Memory B cell (primary cell): ENCODE measurements around the gene SORCS1.

Experiments
- ATAC-seq: fragments of 150-1000 bp; cut with Tn5 transposase; 2 replicates; pipeline ENCODE4 v1.10.0; 2021; ENCODE audit warnings: low read depth, mild to moderate bottlenecking, moderate library complexity
- DNase-seq, 2 donors: peaks; one replicate each; pipeline ENCODE4 v3.0.0; 2022; ENCODE audit warnings: low spot score in 2 of 2
- H3K27ac Mint-ChIP-seq: one replicate; pipeline ENCODE4 v1.8.0; 2022; ENCODE audit warnings: mild to moderate bottlenecking, moderate library complexity, mixed read lengths
- H3K27me3 Mint-ChIP-seq: one replicate; pipeline ENCODE4 v1.8.0; 2022; ENCODE audit warnings: mixed read lengths
- H3K36me3 Mint-ChIP-seq: one replicate; pipeline ENCODE4 v1.8.0; 2022; ENCODE audit warnings: mild to moderate bottlenecking, mixed read lengths
- H3K4me1 Mint-ChIP-seq: one replicate; pipeline ENCODE4 v1.8.0; 2022; ENCODE audit warnings: mixed read lengths
- H3K4me3 Mint-ChIP-seq: one replicate; pipeline ENCODE4 v1.8.0; 2022; ENCODE audit warnings: mild to moderate bottlenecking, moderate library complexity, mixed read lengths
- H3K9me3 Mint-ChIP-seq: one replicate; pipeline ENCODE4 v1.8.0; 2022; ENCODE audit warnings: mixed read lengths

The SORCS1 gene

DNA sequence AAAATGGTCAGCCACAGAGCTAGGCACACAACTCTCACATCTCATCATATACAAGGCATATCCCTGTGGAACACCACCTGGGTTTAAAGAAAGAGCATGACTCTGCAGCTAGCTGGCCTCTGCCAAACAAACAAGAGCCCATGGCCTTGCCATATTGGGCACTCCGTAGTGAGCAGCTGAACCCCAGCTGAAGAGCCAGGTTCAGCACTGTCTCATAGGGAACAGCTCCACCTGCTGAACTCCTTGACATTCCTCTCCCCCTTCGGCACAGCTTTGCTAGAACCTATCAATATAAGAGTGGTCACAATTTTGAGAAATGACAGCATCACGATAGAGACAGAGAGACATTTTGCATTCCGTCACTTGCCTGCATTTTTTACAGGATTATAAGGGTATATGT, 20.0 kb downstream of the SORCS1 start:
- no peak for DNase-seq
- peaks cover 2% of the 10 kb centered on the region for H3K9me3 Mint-ChIP-seq
- H3K27me3 Mint-ChIP-seq = peaks cover 2% of the 10 kb centered on the region
- no peaks in the 10 kb centered on the region for H3K4me1 Mint-ChIP-seq
- H3K27ac Mint-ChIP-seq = no peak overlapping the region
- H3K4me3 Mint-ChIP-seq = no peak overlapping the region
- H3K36me3 Mint-ChIP-seq = no peaks in the 10 kb centered on the region
- no peak for ATAC-seq

DNA sequence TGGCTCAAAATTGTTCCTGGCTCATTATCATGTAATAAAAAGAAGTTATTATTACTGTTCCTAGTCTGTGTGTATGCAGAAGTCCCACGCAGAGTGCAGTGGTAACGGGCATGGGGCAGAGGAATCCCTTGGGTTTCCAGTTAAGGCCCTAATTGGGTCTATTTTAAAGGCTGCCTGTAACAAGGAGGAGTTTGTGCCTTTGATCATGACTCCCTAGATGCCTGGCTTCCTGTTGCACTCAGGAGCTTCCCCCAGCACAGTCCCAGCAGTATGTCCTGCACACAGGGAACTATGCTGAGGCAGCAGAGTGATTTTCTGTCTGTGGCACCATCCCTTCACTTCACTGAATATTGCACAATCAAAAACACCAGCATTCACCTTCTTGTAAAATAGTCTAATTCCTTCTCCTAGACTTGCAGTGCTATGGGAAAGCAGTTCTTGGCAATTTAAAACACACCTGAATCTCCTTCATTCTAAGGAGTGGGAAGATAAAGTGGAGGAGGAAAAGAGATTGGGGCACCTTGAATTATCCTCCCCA, 22.9 kb downstream of the SORCS1 start:
- peaks cover 2% of the 10 kb centered on the region for H3K27me3 Mint-ChIP-seq
- DNase-seq (no peak), ATAC-seq (no peak)
- no peaks in the 10 kb centered on the region for H3K4me1 Mint-ChIP-seq
- H3K27ac Mint-ChIP-seq = no peak overlapping the region
- no peaks in the 10 kb centered on the region for H3K36me3 Mint-ChIP-seq
- no peak overlapping the region for H3K4me3 Mint-ChIP-seq
- H3K9me3 Mint-ChIP-seq = peaks cover 2% of the 10 kb centered on the region

DNA sequence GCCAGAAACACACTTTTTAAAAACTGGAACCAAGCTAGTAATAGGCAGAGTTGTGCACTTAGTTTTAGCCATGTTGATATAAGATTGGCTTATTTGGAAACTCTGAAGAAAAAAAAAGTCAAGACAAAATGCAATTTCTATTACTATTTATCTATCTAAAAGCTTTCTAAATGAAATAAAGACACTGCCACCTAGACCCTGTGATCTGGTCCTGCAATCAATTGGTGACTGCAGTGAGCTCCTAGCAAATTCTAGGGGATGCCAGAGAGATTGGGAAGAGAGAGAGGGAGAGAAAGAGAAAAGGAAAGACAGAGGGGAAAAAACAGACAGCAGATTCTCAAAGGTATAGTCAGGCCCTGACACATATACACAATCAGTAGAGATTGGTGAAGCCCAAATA, 25.3 kb downstream of the SORCS1 start:
- no peak for DNase-seq
- no peak for ATAC-seq
- no peaks in the 10 kb centered on the region for H3K4me1 Mint-ChIP-seq
- peaks cover 2% of the 10 kb centered on the region for H3K27me3 Mint-ChIP-seq
- no peaks in the 10 kb centered on the region for H3K9me3 Mint-ChIP-seq
- no peak overlapping the region for H3K27ac Mint-ChIP-seq
- no peaks in the 10 kb centered on the region for H3K36me3 Mint-ChIP-seq
- H3K4me3 Mint-ChIP-seq = no peak overlapping the region

DNA sequence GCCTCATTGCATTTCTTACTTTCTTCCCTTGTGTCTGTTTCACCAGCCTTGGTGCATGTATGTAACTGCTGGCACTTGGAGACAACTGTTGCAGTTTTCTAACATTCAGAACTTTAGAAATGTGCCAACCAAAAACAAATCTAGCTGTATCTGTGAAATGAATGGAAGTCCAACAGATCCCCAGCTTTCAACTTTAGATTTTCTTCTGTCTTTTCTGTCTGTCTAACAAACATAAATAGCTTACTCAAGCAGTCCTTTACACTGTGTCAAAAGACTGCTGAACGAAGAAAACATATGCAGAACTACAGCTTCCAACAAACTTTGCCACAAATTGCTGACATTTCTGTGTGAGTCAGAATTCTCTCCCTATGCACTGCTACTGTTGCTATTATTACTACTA, 30.9 kb downstream of the SORCS1 start:
- Mint-ChIP-seq H3K27ac (no peak overlapping the region), H3K27me3 (no peaks in the 10 kb centered on the region)

DNA sequence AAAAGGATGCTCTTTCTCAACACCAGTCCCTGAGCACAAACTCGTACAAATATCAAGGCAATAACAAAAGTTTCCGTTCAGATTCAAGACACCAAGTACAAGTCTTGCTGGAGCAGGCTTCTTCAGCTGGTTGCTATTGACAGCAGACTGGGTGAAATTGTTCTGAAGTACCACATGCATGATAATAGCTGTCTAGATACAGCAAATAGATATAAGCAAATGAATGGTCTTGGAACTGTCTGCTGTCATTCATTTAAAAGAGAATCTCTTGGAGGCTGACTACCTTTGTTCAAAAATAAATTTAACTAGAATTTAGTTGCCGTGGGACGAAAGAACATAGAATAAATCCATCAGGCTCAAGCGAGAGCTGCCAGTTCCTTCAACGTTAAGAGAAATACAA, 35.5 kb downstream of the SORCS1 start:
- no peaks in the 10 kb centered on the region for H3K27me3 Mint-ChIP-seq
- ATAC-seq (no peak), DNase-seq (no peak)
- no peak overlapping the region for H3K4me3 Mint-ChIP-seq
- no peaks in the 10 kb centered on the region for H3K36me3 Mint-ChIP-seq
- H3K27ac Mint-ChIP-seq = no peak overlapping the region
- no peaks in the 10 kb centered on the region for H3K4me1 Mint-ChIP-seq
- no peaks in the 10 kb centered on the region for H3K9me3 Mint-ChIP-seq

More for the DNA sequence above, 30.9 kb downstream of the SORCS1 start:
- DNase-seq (no peak), ATAC-seq (no peak)
- Mint-ChIP-seq H3K4me3 (no peak overlapping the region), H3K36me3 (no peaks in the 10 kb centered on the region), H3K9me3 (no peaks in the 10 kb centered on the region), H3K4me1 (no peaks in the 10 kb centered on the region)

DNA sequence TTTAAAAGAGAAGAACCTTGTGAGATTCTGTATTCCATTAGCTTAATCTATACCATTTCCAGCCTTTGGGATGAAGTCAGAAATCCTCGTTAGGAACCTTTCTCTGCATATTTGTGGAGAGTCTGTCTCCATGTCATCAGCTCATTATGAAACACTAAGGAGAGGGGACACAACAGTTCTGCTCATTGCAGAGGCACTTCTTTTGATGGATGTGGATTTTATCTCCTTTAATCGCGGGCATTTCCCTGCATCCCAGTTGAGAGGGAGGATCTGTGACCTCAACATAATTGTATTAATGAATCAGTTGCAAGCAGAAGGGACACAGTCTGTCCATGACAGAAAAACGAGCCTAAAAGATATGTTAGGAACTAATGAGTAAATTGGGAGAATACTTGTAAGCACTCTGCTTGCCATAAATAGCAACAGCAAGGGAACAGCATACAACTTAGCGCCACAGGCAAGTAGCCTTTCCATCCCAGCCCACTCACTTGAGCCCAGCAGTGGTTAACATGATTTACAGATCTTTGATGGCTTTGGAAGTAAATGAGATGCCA, 37.9 kb downstream of the SORCS1 start:
- no peaks in the 10 kb centered on the region for H3K27me3 Mint-ChIP-seq
- H3K9me3 Mint-ChIP-seq = no peaks in the 10 kb centered on the region
- no peak for DNase-seq
- no peak overlapping the region for H3K4me3 Mint-ChIP-seq
- no peak for ATAC-seq
- H3K4me1 Mint-ChIP-seq = no peaks in the 10 kb centered on the region
- no peaks in the 10 kb centered on the region for H3K36me3 Mint-ChIP-seq
- no peak overlapping the region for H3K27ac Mint-ChIP-seq

DNA sequence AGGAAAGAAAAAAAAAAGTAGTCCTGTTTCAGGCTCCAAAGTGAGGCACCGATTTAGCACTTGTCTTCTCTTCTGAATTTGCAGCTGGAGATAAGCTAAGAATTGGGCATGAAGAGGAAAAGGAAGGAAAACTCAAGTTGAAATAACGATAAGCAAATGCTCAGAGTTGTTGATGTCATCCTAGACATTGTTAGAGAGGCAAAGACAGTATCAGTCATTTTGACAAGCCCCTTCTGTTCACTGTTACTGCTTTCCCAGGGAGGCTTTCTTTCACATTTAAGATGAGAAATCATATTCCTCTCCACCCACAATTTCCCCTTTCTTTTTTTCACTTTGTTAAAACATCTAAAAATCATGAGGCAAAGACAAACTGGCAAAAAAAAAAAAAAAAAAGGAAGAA, 41.8 kb downstream of the SORCS1 start:
- Mint-ChIP-seq H3K36me3 (no peaks in the 10 kb centered on the region), H3K27ac (no peak overlapping the region), H3K4me3 (no peak overlapping the region)

DNA sequence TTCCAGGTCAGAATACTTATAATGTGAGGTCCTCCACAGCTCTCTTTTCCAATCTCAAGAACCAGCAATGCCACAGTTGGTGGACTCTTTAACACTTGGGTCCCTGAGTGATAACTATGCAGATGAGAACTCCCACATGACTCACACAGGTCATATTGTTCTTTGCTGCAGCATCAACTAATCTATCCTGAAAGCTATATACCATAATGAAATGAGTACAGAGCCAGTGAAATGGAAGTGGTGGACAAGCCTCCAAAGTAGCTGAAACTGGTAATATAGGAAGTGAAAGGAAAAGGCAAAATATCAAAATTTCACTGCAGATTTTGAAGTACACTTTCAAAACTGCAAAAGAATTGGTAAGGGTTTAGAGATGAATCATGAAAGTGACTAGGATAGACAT, 45.6 kb downstream of the SORCS1 start:
- H3K4me3 Mint-ChIP-seq = no peak overlapping the region
- H3K9me3 Mint-ChIP-seq = peaks cover 2% of the 10 kb centered on the region
- no peaks in the 10 kb centered on the region for H3K27me3 Mint-ChIP-seq
- no peak for DNase-seq
- no peaks in the 10 kb centered on the region for H3K4me1 Mint-ChIP-seq
- no peak for ATAC-seq
- H3K36me3 Mint-ChIP-seq = no peaks in the 10 kb centered on the region
- no peak overlapping the region for H3K27ac Mint-ChIP-seq

More for the DNA sequence above, 41.8 kb downstream of the SORCS1 start:
- Mint-ChIP-seq H3K9me3 (no peaks in the 10 kb centered on the region), H3K4me1 (no peaks in the 10 kb centered on the region), H3K27me3 (no peaks in the 10 kb centered on the region)
- DNase-seq (no peak), ATAC-seq (no peak)

DNA sequence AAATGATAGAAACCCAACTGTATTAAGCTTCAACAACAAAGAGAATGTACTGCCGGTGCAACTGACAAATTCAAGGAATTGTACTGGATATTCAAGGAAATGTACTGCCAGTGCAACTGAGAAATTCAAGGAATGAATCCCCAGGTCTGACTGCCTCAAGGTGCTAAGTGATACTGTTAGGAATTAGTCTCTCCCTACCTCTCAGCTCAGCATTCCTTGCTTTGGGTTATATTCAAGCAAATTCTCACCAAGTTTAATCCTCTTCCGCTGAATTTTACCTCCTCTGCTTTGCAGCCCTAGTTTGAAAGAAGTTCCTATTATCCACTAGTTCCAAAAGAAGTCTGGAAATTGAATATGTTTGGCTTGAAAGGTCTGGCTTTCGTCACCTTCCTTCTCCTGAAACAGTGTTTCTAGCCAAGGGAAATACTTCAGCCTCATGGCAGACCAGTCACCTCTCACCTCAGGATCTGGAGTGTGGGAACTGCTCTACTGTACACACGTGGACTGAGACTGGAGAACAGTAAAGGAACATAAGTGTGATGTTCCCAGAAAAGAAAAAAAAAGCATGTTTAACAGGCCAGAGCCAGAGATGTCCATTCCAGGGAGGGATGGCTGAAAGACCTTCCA, 60.4 kb downstream of the SORCS1 start:
- H3K36me3 Mint-ChIP-seq = no peaks in the 10 kb centered on the region
- H3K9me3 Mint-ChIP-seq = peaks cover 2% of the 10 kb centered on the region
- H3K4me1 Mint-ChIP-seq = no peaks in the 10 kb centered on the region
- H3K4me3 Mint-ChIP-seq = no peak overlapping the region
- H3K27ac Mint-ChIP-seq = no peak overlapping the region
- DNase-seq (no peak), ATAC-seq (no peak)
- no peaks in the 10 kb centered on the region for H3K27me3 Mint-ChIP-seq

DNA sequence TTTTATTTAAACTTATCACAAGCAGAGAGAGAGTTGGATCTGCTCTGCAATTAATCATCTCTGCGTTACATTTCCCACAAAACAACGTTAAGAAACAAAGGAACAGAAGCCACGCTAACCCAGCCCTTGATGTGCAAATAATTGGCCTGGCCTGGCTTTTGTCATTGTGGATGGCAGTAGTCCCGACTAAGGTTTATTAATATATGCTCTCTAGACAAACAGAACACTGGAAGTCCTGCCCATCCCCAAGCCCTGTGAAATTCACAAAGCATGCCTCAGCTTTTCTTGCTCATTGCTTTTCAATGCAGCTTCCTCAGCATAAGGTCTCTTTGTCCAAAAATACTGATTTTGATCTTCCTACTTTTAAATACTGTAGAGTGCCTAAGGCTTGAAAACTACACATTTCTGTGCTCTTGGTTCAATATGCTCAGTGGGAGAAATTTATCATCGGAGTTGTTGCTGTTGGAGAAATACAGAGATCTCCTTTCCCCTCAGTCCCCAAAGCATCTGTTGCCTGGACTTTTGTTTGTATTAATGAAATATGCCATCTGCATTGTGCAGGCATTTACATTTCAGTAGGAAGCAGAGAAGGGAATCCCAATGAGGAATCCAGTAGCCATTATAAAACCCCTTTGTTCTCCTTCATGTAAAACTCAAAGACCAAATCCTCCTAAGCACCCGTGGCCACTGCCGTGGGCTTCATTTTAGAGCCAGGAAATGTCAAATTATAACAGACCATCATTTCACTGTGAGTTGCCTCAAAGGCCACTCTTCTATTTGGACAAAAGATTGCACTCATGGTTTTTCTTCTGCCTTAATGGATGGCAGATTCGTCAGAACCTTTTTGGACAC, 61.1 kb downstream of the SORCS1 start:
- no peak for DNase-seq
- H3K9me3 Mint-ChIP-seq = peaks cover 2% of the 10 kb centered on the region
- no peaks in the 10 kb centered on the region for H3K4me1 Mint-ChIP-seq
- H3K4me3 Mint-ChIP-seq = no peak overlapping the region
- ATAC-seq = no peak
- no peaks in the 10 kb centered on the region for H3K27me3 Mint-ChIP-seq
- H3K36me3 Mint-ChIP-seq = no peaks in the 10 kb centered on the region
- H3K27ac Mint-ChIP-seq = no peak overlapping the region

DNA sequence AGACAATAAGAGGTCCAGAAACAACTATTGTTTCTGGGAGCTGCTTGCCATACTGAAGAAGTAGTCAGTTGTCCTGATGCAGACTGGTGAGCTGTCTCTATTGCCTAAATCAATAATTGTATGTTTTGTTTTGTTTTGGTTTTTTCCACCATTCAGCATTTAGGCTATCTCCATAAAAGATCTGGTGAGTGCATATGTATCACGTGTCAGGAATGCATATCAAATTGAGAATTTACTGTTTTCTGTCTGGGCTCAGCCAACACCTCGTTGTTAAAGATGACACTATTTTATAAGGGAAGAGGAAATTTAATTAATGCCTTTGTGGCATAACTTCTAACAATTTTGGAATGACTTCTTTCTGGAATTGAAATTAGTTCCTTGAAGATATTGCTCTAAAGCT, 66.2 kb downstream of the SORCS1 start:
- Mint-ChIP-seq H3K9me3 (peaks cover 2% of the 10 kb centered on the region), H3K4me3 (no peak overlapping the region), H3K4me1 (no peaks in the 10 kb centered on the region), H3K36me3 (no peaks in the 10 kb centered on the region), H3K27me3 (no peaks in the 10 kb centered on the region), H3K27ac (no peak overlapping the region)
- ATAC-seq (no peak), DNase-seq (no peak)

DNA sequence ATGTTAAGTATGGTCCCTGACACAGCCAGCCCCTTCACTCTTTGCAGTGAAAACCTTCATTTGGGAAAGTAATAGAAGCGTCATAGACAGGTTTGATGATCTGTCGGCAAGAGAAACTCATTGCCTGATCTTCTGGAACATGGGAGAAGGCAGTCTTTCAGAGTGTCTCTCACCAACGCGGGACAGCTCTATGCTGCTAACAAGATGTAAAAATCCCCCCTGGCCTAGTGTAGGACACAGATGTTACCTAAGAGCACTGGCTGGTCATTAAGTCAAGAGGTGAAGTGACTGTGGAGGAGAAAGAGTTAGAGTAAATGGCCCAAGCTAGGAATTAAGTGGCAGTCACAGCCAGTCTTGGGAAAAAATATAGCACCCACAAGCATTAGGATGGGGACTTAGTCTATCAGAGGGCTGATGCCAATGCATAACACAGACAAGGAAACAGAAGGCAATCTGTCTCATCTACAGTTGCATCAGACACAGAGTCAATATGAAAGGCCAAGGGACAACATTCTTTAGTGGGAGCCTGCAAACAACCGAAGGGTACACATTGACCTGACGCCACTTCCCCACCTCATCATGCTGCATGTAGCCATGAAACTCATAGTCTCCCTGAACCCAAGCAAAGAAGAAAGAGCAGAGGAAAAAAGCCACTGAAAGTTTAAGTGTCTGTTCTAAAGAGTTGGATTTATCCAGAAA, 69.5 kb downstream of the SORCS1 start:
- Mint-ChIP-seq H3K9me3 (peaks cover 4% of the 10 kb centered on the region), H3K27me3 (no peaks in the 10 kb centered on the region)

DNA sequence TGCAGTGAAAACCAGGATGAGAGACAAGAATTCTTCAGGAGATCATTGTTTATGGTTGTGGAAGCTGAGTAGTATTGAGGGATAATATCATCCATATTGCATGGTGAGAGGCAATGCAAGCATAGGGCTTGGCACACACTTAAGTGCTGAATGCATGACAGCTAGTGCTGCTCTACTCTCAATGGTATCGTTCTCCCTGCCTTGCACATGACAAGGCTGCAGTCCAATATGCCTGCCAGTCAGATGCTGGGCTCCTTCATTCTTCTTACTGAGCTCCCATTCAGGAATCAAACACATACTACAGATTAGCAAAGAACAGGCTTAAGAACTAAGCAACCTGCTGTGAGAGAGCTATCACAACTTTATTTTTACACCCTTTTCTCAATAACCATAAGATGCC, 72.2 kb downstream of the SORCS1 start:
- H3K27me3 Mint-ChIP-seq = no peaks in the 10 kb centered on the region
- ATAC-seq (no peak), DNase-seq (no peak)
- H3K27ac Mint-ChIP-seq = no peak overlapping the region
- H3K9me3 Mint-ChIP-seq = peaks cover 4% of the 10 kb centered on the region
- H3K4me3 Mint-ChIP-seq = no peak overlapping the region
- H3K36me3 Mint-ChIP-seq = no peaks in the 10 kb centered on the region
- H3K4me1 Mint-ChIP-seq = no peaks in the 10 kb centered on the region

More for the DNA sequence above, 69.5 kb downstream of the SORCS1 start:
- DNase-seq (no peak), ATAC-seq (no peak)
- no peaks in the 10 kb centered on the region for H3K4me1 Mint-ChIP-seq
- H3K27ac Mint-ChIP-seq = no peak overlapping the region
- no peak overlapping the region for H3K4me3 Mint-ChIP-seq
- H3K36me3 Mint-ChIP-seq = no peaks in the 10 kb centered on the region

DNA sequence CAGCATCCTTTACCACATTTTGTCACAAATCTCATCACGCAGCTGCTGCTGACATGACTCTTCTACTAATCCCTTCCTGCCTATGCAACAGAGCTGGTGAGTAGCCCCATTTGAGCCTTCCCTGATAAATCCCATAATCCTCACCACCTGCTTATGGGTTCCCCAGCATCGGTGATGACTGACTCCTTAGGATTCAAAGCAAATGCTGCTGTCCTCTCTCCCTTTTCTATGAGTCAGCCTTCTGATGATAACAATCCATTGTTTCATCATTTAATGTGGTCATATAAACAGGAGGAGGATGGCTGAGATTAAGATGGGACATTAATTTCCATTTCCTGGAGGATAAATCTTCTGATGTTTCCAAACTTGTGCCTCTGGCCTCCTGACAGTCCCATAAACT, 73.4 kb downstream of the SORCS1 start:
- H3K9me3 Mint-ChIP-seq = peaks cover 2% of the 10 kb centered on the region
- H3K4me1 Mint-ChIP-seq = no peaks in the 10 kb centered on the region
- H3K27ac Mint-ChIP-seq = no peak overlapping the region
- H3K36me3 Mint-ChIP-seq = no peaks in the 10 kb centered on the region
- H3K27me3 Mint-ChIP-seq = no peaks in the 10 kb centered on the region
- ATAC-seq (no peak), DNase-seq (no peak)
- no peak overlapping the region for H3K4me3 Mint-ChIP-seq
